ENCODE measurements around the gene MOB3A.

- TF ChIP-seq GABPA (IDR thresholded peaks at IDR 0.05; ENCODE audit: borderline replicate concordance, insufficient read depth, low read length) (no peak), E2F6 (IDR thresholded peaks at IDR 0.05) (no peak), RAD21 (IDR thresholded peaks at IDR 0.05 in 1 of 2, conservative IDR thresholded peaks at IDR 0.05 in 1 of 2; ENCODE audit: low read depth in 2 of 2, low read length in 2 of 2) (no peak), POLR2A (IDR thresholded peaks at IDR 0.05; ENCODE audit: control extremely low read depth in 1 of 2, low read depth in 2 of 2, low read length in 2 of 2) (no peak), CTCF (IDR thresholded peaks at IDR 0.05; ENCODE audit: control extremely low read depth in 1 of 3, insufficient read depth in 1 of 3, low read depth in 1 of 3, low read length in 3 of 3) (no peak), EZH2 (IDR thresholded peaks at IDR 0.05; ENCODE audit: low read depth, low read length, severe bottlenecking) (no peak), RXRA (IDR thresholded peaks at IDR 0.05; ENCODE audit: insufficient read depth, low read depth, low read length) (no peak), YY1 (IDR thresholded peaks at IDR 0.05; ENCODE audit: low read depth, low read length) (no peak), POLR2AphosphoS5 (IDR thresholded peaks at IDR 0.05; ENCODE audit: low read depth, low read length) (no peak)
Observed at GRCh38 chr19:2100719-2101061, 4.6 kb upstream of the MOB3A start.

Measured in H1 (cell line).